DMS79 treated with DMSO at 0.1 percent for 48 hours (cell line): ENCODE results near the gene CST5.
"Not testable (repeated sequence)": the region's sequence is repeated elsewhere in the genome, so short reads cannot be mapped to it uniquely, and the experiment has no call there.

ENCODE experiments used
- DNase-seq: peaks from one replicate; lab custom pipeline; 2025; lab: John Stamatoyannopoulos, UW

The CST5 gene

GRCh38 chr20:23889775-23890187 is 10.2 kb upstream of the CST5 start:
- DNase-seq = peak; percentile 4

GRCh38 chr20:23887856-23888255 is 8.3 kb upstream of the CST5 start:
- no peak for DNase-seq

- DNase-seq = no peak
These were observed 5.2 kb upstream of the CST5 start for GRCh38 chr20:23884771-23885162.

GRCh38 chr20:23884136-23884770 is 4.7 kb upstream of the CST5 start:
- no peak for DNase-seq

- DNase-seq = no peak
These were observed 1.8 kb upstream of the CST5 start for GRCh38 chr20:23881371-23881770.

- DNase-seq = no peak
These were observed 869 bp upstream of the CST5 start for GRCh38 chr20:23880417-23880816.

GRCh38 chr20:23879811-23880374 is 345 bp upstream of the CST5 start:
- no peak for DNase-seq

- no peak for DNase-seq
These were observed 761 bp downstream of the CST5 start for GRCh38 chr20:23878787-23879186.

GRCh38 chr20:23878016-23878542 is 1.5 kb downstream of the CST5 start:
- DNase-seq = not testable (repeated sequence)

GRCh38 chr20:23877524-23877923 is 2.0 kb downstream of the CST5 start:
- DNase-seq = no peak

- DNase-seq = no peak
These were observed 3.8 kb downstream of the CST5 start for GRCh38 chr20:23875606-23876237.

GRCh38 chr20:23874747-23875146 is 4.8 kb downstream of the CST5 start:
- DNase-seq = no peak

- DNase-seq = no peak
These were observed 6.1 kb downstream of the CST5 start for GRCh38 chr20:23873370-23874015.

- no peak for DNase-seq
These were observed 7.5 kb downstream of the CST5 start for GRCh38 chr20:23872065-23872464.

- DNase-seq = no peak
These were observed 9.1 kb downstream of the CST5 start for GRCh38 chr20:23870461-23870860.

- DNase-seq = no peak
These were observed 10.0 kb downstream of the CST5 start for GRCh38 chr20:23869520-23869919.

- DNase-seq = no peak
These were observed 11.2 kb downstream of the CST5 start for GRCh38 chr20:23868321-23868720.

GRCh38 chr20:23867152-23867776 is 12.3 kb downstream of the CST5 start:
- DNase-seq = no peak

- DNase-seq = not testable (repeated sequence)
These were observed 18.8 kb downstream of the CST5 start for GRCh38 chr20:23860771-23861170.

- DNase-seq = no peak
These were observed 21.5 kb downstream of the CST5 start for GRCh38 chr20:23857962-23858595.

GRCh38 chr20:23856736-23857135 is 22.8 kb downstream of the CST5 start:
- no peak for DNase-seq

GRCh38 chr20:23856226-23856625 is 23.3 kb downstream of the CST5 start:
- no peak for DNase-seq
